Liver (tissue), 9 donors: ENCODE measurements around the gene ITGA8. TPM values are rescaled to one million over a fixed set of nuclear protein-coding genes. Genes with fewer than 3 reads are reported as not detected.

ENCODE experiments used
- DNase-seq: peaks from one replicate; pipeline ENCODE4 v3.0.0-alpha.2; 2017; ENCODE audit warnings: low spot score
- H3K27ac ChIP-seq, 2 donors: one replicate each; pipeline ENCODE4 v1.7.0; 2013; ENCODE audit warnings: inconsistent platforms in 2 of 2, low read length in 2 of 2, control low read depth in 1 of 2, low read depth in 1 of 2, mild to moderate bottlenecking in 1 of 2
- H3K27me3 ChIP-seq, 4 donors: one replicate each; pipeline versions ENCODE4 v1.6.1 to v1.7.0; 2013; ENCODE audit warnings: low read length in 3 of 4, inconsistent platforms in 1 of 4, mild to moderate bottlenecking in 1 of 4, moderate library complexity in 1 of 4; ENCODE audit not compliant: control insufficient read depth in 4 of 4, insufficient read depth in 4 of 4
- H3K36me3 ChIP-seq, 4 donors: one replicate each; pipeline versions ENCODE4 v1.6.1 to v1.7.0; 2013; ENCODE audit warnings: low read length in 3 of 4, mild to moderate bottlenecking in 3 of 4, low read depth in 1 of 4, moderate library complexity in 1 of 4; ENCODE audit not compliant: control insufficient read depth in 4 of 4, insufficient read depth in 3 of 4
- H3K4me1 ChIP-seq, 4 donors: one replicate each; pipeline versions ENCODE4 v1.6.1 to v1.7.0; 2013; ENCODE audit warnings: low read length in 3 of 4, mild to moderate bottlenecking in 3 of 4, moderate library complexity in 1 of 4; ENCODE audit not compliant: control insufficient read depth in 4 of 4, insufficient read depth in 4 of 4
- H3K4me3 ChIP-seq, 3 donors: one replicate each; pipeline versions ENCODE4 v1.6.1 to v1.7.0; 2013; ENCODE audit warnings: low read length in 3 of 3, control low read depth in 1 of 3, low read depth in 1 of 3, mild to moderate bottlenecking in 1 of 3
- H3K9ac ChIP-seq, 2 donors: one replicate each; pipeline ENCODE4 v1.7.0; 2013; ENCODE audit warnings: low read length in 2 of 2, mild to moderate bottlenecking in 2 of 2, moderate library complexity in 2 of 2, control low read depth in 1 of 2, low read depth in 1 of 2
- H3K9me3 ChIP-seq, 4 donors: one replicate each; pipeline versions ENCODE4 v1.6.1 to v1.7.0; 2013; ENCODE audit warnings: low read length in 3 of 4; ENCODE audit not compliant: control insufficient read depth in 4 of 4
- ATF3 ChIP-seq: IDR thresholded peaks from 2 replicates; pipeline ENCODE4 v1.6.1; 2016; ENCODE audit warnings: antibody characterized with exemption
- CTCF ChIP-seq: fragments of 150-350 bp; IDR thresholded peaks from 2 replicates; pipeline ENCODE4 v1.5.1; 2017; ENCODE audit warnings: improper control_type of control experiment, low read depth, low read length; ENCODE audit not compliant: missing input control
- FOXA1 ChIP-seq: IDR thresholded peaks from 2 replicates; pipeline ENCODE4 v1.6.1; 2016; ENCODE audit warnings: antibody characterized with exemption
- FOXA2 ChIP-seq: IDR thresholded peaks from 2 replicates; pipeline ENCODE4 v1.6.1; 2016; ENCODE audit warnings: antibody characterized with exemption
- GABPA ChIP-seq, 2 donors: IDR thresholded peaks in 1 of 2; conservative IDR thresholded peaks in 1 of 2; 2 replicates each; pipeline ENCODE4 v1.6.1; 2016; ENCODE audit warnings: antibody characterized with exemption in 2 of 2, mild to moderate bottlenecking in 1 of 2, moderate library complexity in 1 of 2
- HNF4A ChIP-seq, 2 donors: conservative IDR thresholded peaks; 2 replicates each; pipeline ENCODE4 v1.6.1; 2016; ENCODE audit warnings: antibody characterized with exemption in 2 of 2, mild to moderate bottlenecking in 2 of 2
- HNF4G ChIP-seq: IDR thresholded peaks from 2 replicates; pipeline ENCODE4 v1.6.1; 2016; ENCODE audit warnings: antibody characterized with exemption
- JUND ChIP-seq, 2 donors: IDR thresholded peaks; 2 replicates each; pipeline ENCODE4 v1.6.1; 2016; ENCODE audit warnings: antibody characterized with exemption in 2 of 2
- MAX ChIP-seq: IDR thresholded peaks from 2 replicates; pipeline ENCODE4 v1.6.1; 2016; ENCODE audit warnings: antibody characterized with exemption
- NR2F2 ChIP-seq: IDR thresholded peaks from 2 replicates; pipeline ENCODE4 v1.6.1; 2016; ENCODE audit warnings: antibody characterized with exemption
- RAD21 ChIP-seq, 2 donors: IDR thresholded peaks; 2 replicates each; pipeline ENCODE4 v1.6.1; 2016; ENCODE audit warnings: antibody characterized with exemption in 2 of 2, mild to moderate bottlenecking in 2 of 2
- REST ChIP-seq: IDR thresholded peaks from 2 replicates; pipeline ENCODE4 v1.6.1; 2016; ENCODE audit warnings: antibody characterized with exemption, mild to moderate bottlenecking
- RXRA ChIP-seq, 2 donors: IDR thresholded peaks; 2 replicates each; pipeline ENCODE4 v1.6.1; 2017 to 2018; ENCODE audit warnings: antibody characterized with exemption in 2 of 2, mild to moderate bottlenecking in 1 of 2
- SP1 ChIP-seq: IDR thresholded peaks from 2 replicates; pipeline ENCODE4 v1.6.1; 2018; ENCODE audit warnings: antibody characterized with exemption, mild to moderate bottlenecking
- TAF1 ChIP-seq: conservative IDR thresholded peaks from 2 replicates; pipeline ENCODE4 v1.6.1; 2016; ENCODE audit warnings: antibody characterized with exemption, mild to moderate bottlenecking
- YY1 ChIP-seq: IDR thresholded peaks from 2 replicates; pipeline ENCODE4 v1.6.1; 2016; ENCODE audit warnings: antibody characterized with exemption, mild to moderate bottlenecking
- ZBTB33 ChIP-seq: IDR thresholded peaks from 2 replicates; pipeline ENCODE4 v1.6.1; 2016; ENCODE audit warnings: antibody characterized with exemption
- WGBS: extraction: QIAGEN DNeasy Blood & Tissue Kit; methylation state at CpG from one replicate; pipeline ENCODE4 v1.1.7; 2013; 5-methylcytosine and 5-hydroxymethylcytosine counted together
- polyA plus RNA-seq, 2 donors: library from polyadenylated mRNA; stranded (reverse) in 1 of 2; unstranded in 1 of 2; fragments of 200-250 nt in 1 of 2; fragments of >200 nt in 1 of 2; fragmentation: Nextera tagmentation in 1 of 2; extraction: Ambion mirVana in 1 of 2; gene quantifications; one replicate each; pipeline versions ENCODE4 v1.2.1 to v1.2.3, GENCODE V29; 2013 to 2015
- total RNA-seq, 2 donors: library from RNA; depleted of rRNA; stranded (reverse); fragments of >200 nt; gene quantifications; one replicate each; pipeline ENCODE4 v1.2.3, GENCODE V29; 2014
- donor health status: healthy.
- donor health status: healthy.
- donor health status: healthy.
- donor health status: healthy.
- donor health status: healthy.

The ITGA8 gene
- total and polyA plus RNA-seq, 4 donors = 0.06 to 1.0 (median 0.60) TPM

GRCh38 chr10:15531927-15532722 is 187.6 kb downstream of the ITGA8 start:
- DNase-seq = no peak
- Histone ChIP-seq H3K9me3 (no peaks in the 10 kb centered on the region), H3K36me3 (no peaks in the 10 kb centered on the region), H3K27ac (no peak overlapping the region), H3K4me1 (no peaks in the 10 kb centered on the region), H3K4me3 (no peak overlapping the region), H3K9ac (no peak overlapping the region), H3K27me3 (no peaks in the 10 kb centered on the region)
- TF ChIP-seq GABPA (IDR thresholded peaks at IDR 0.05 in 1 of 2, conservative IDR thresholded peaks at IDR 0.05 in 1 of 2) (no peak), RAD21 (IDR thresholded peaks at IDR 0.05) (no peak), YY1 (no peak)
- WGBS = 86% methylated on average over 13 of the region's 13 CpGs

- Histone ChIP-seq H3K9ac (no peak overlapping the region), H3K4me3 (no peak overlapping the region), H3K27ac (no peak overlapping the region), H3K4me1 (no peaks in the 10 kb centered on the region), H3K36me3 (no peaks in the 10 kb centered on the region), H3K27me3 (peaks cover 0 to 4% (median 0%) of the 10 kb centered on the region in 4 donors), H3K9me3 (no peaks in the 10 kb centered on the region)
- TF ChIP-seq CTCF (no peak), ATF3 (no peak), TAF1 (no peak), YY1 (no peak), MAX (no peak), NR2F2 (no peak), RXRA (IDR thresholded peaks at IDR 0.05) (no peak)
- no peak for DNase-seq
- 71% methylated on average over 4 of the region's 4 CpGs for WGBS
These were observed 190.9 kb downstream of the ITGA8 start for GRCh38 chr10:15528859-15529239.

GRCh38 chr10:15526754-15527153 is 193.0 kb downstream of the ITGA8 start:
- no peak for DNase-seq
- H3K4me1 ChIP-seq = no peaks in the 10 kb centered on the region
- H3K27me3 ChIP-seq = peaks cover 0 to 4% (median 0%) of the 10 kb centered on the region in 4 donors
- no peak overlapping the region for H3K9ac ChIP-seq
- 19% methylated on average over 3 of the region's 3 CpGs for WGBS
- no peak overlapping the region for H3K4me3 ChIP-seq
- H3K9me3 ChIP-seq = no peaks in the 10 kb centered on the region
- H3K27ac ChIP-seq = no peak overlapping the region
- H3K36me3 ChIP-seq = no peaks in the 10 kb centered on the region
- TF ChIP-seq MAX = no peak
- TF ChIP-seq FOXA1 = no peak
- no peak for TF ChIP-seq ZBTB33
- TF ChIP-seq RAD21 (IDR thresholded peaks at IDR 0.05) = no peak
- no peak for TF ChIP-seq JUND (IDR thresholded peaks at IDR 0.05)
- no peak for TF ChIP-seq HNF4G
- no peak for TF ChIP-seq YY1
- TF ChIP-seq FOXA2 = no peak
- TF ChIP-seq GABPA (IDR thresholded peaks at IDR 0.05 in 1 of 2, conservative IDR thresholded peaks at IDR 0.05 in 1 of 2) = no peak
- no peak for TF ChIP-seq SP1
- no peak for TF ChIP-seq REST
- no peak for TF ChIP-seq RXRA (IDR thresholded peaks at IDR 0.05)
- TF ChIP-seq TAF1 = no peak
- no peak for TF ChIP-seq HNF4A (conservative IDR thresholded peaks at IDR 0.05)
- no peak for TF ChIP-seq ATF3
